Measurements from ENCODE around the gene NELL2. TPM values are rescaled to one million over a fixed set of nuclear protein-coding genes. Genes with fewer than 3 reads are reported as not detected.

NELL2 gene
- total RNA-seq, 1 donor from 2014 or later, result 6.6 TPM

GRCh38 chr12:44738051-44738450 is 138.1 kb downstream of the NELL2 start:
- peaks cover 9% of the 10 kb centered on the region for H3K9me3 ChIP-seq
- DNase-seq, result no peak
- H3K36me3 ChIP-seq, result no peaks in the 10 kb centered on the region
- no peak overlapping the region for H3K27ac ChIP-seq
- intact Hi-C loops (cut with DNase I), result no loop called here
- ATAC-seq, result no peak
- TF ChIP-seq CTCF (IDR thresholded peaks at IDR 0.05), result no peak
- no peak overlapping the region for H3K4me3 ChIP-seq
- H3K27me3 ChIP-seq (ENCODE audit: low read depth), result no peaks in the 10 kb centered on the region
- H3K4me1 ChIP-seq, result no peaks in the 10 kb centered on the region

DNA sequence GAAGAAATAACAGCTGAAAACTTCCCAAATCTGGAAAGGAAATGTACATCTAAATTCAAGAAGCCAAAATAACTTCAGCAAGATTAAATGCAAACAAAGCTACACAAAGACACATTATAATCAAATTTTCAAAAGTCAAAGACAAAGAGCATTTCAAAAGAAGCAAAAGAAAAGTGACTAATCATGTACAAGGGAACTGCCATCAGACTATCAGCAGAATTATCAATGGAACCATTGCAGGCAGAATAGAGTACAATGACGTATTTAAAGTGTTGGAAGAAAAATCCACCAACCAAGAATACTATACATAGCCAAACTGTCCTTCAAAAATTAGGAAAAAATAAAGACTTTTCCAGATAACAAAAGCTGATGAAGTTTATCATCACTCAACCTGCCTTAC is 147.5 kb downstream of the NELL2 start:
- Histone ChIP-seq H3K9me3 (peaks cover 24% of the 10 kb centered on the region), H3K36me3 (no peaks in the 10 kb centered on the region)
- no peak for ATAC-seq

GRCh38 chr12:44720265-44720664 is 155.8 kb downstream of the NELL2 start:
- ATAC-seq, result no peak
- no peak overlapping the region for H3K4me3 ChIP-seq

More for the DNA sequence above, 147.5 kb downstream of the NELL2 start:
- no peak for TF ChIP-seq CTCF (IDR thresholded peaks at IDR 0.05)
- no peak for DNase-seq
- no peaks in the 10 kb centered on the region for H3K27me3 ChIP-seq (ENCODE audit: low read depth)
- no peaks in the 10 kb centered on the region for H3K4me1 ChIP-seq
- no peak overlapping the region for H3K27ac ChIP-seq
- H3K4me3 ChIP-seq, result no peak overlapping the region
- intact Hi-C loops (cut with DNase I), result no loop called here

GRCh38 chr12:44717612-44718011 is 158.5 kb downstream of the NELL2 start:
- DNase-seq, result no peak
- Histone ChIP-seq H3K27me3 (ENCODE audit: low read depth) (no peaks in the 10 kb centered on the region), H3K36me3 (no peaks in the 10 kb centered on the region), H3K4me1 (no peaks in the 10 kb centered on the region), H3K4me3 (no peak overlapping the region), H3K27ac (no peak overlapping the region), H3K9me3 (no peaks in the 10 kb centered on the region)
- no peak for ATAC-seq
- TF ChIP-seq CTCF (IDR thresholded peaks at IDR 0.05), result no peak
- intact Hi-C loops (cut with DNase I), result no loop called here

More at GRCh38 chr12:44720265-44720664, 155.8 kb downstream of the NELL2 start:
- Histone ChIP-seq H3K36me3 (no peaks in the 10 kb centered on the region), H3K27ac (no peak overlapping the region), H3K9me3 (no peaks in the 10 kb centered on the region), H3K27me3 (ENCODE audit: low read depth) (no peaks in the 10 kb centered on the region), H3K4me1 (no peaks in the 10 kb centered on the region)
- DNase-seq, result no peak
- no peak for TF ChIP-seq CTCF (IDR thresholded peaks at IDR 0.05)
- intact Hi-C loops (cut with DNase I), result no loop called here

GRCh38 chr12:44716711-44717110 is 159.4 kb downstream of the NELL2 start:
- no peak overlapping the region for H3K4me3 ChIP-seq
- no peak for TF ChIP-seq CTCF (IDR thresholded peaks at IDR 0.05)
- no peaks in the 10 kb centered on the region for H3K36me3 ChIP-seq
- no peaks in the 10 kb centered on the region for H3K9me3 ChIP-seq
- intact Hi-C loops (cut with DNase I), result no loop called here
- DNase-seq (no peak), ATAC-seq (no peak)
- no peaks in the 10 kb centered on the region for H3K27me3 ChIP-seq (ENCODE audit: low read depth)
- no peaks in the 10 kb centered on the region for H3K4me1 ChIP-seq
- no peak overlapping the region for H3K27ac ChIP-seq

DNA sequence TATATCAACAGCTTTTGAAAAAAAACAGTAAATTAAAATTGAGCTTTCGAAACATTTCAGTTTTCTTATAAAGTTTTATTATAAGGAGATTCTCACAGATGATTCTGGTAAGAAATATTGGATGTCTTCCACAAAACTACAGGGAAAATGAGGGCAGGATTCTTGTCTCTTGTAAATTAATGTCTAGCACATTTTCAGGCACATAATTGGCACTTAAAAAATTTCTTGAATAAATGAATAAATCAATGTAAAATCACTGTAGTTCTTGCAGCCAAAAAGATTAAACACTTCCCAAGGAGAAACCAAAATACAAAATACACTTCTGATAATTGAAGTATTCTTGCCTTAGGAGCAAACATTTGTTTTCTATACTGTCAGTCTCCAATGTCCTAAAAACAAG is 164.4 kb downstream of the NELL2 start:
- H3K9me3 ChIP-seq, result no peaks in the 10 kb centered on the region
- H3K4me1 ChIP-seq, result no peaks in the 10 kb centered on the region
- H3K36me3 ChIP-seq, result no peaks in the 10 kb centered on the region
- ATAC-seq, result no peak
- no peaks in the 10 kb centered on the region for H3K27me3 ChIP-seq (ENCODE audit: low read depth)
- intact Hi-C loops (cut with DNase I), result no loop called here
- no peak overlapping the region for H3K4me3 ChIP-seq
- H3K27ac ChIP-seq, result no peak overlapping the region
- no peak for TF ChIP-seq CTCF (IDR thresholded peaks at IDR 0.05)
- DNase-seq, result no peak
